ENCODE data around the gene IFITM10.

DNA sequence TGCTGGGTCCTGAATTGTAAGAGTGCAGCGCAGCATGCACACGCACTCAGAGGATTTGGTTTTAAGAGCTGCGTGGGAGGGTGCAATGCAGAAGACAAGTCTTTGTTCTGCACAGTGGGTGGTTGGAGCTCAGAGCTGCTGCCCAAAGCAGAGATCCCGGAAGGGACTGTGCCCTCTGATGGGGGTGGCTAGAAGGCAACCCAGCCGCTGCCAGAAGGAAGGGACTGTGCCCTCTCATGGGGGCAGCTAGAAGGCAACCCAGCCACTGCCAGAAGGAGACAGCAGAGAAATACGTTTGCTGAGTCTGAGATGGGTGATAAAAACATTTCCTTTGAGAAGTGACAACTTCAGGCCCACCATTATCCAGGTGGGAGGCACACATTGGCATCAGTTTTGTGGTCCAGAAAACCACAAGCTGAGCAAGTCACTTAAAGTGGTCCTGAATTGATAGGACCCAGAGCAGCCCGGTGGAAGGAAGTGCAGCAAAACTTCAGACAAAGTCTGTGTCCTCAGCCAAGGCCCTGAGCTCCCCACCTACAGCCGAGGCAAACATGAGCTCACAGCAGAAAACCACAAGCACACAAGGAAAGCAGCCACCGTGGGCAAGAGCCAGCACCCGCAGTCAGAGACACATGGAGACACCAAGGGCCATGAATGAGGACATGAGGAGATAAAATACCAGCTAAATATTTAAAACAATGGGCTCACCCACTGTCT, 49.1 kb downstream of the IFITM10 start:
- TF ChIP-seq FOXM1 (IDR thresholded peaks at IDR 0.05; ENCODE audit: borderline replicate concordance) (no peak), SUZ12 (IDR thresholded peaks at IDR 0.05) (no peak), ELF4 (IDR thresholded peaks at IDR 0.05) (no peak), BHLHE40 (IDR thresholded peaks at IDR 0.05; ENCODE audit: borderline replicate concordance) (no peak), FOXK2 (IDR thresholded peaks at IDR 0.05) (no peak), LEF1 (IDR thresholded peaks at IDR 0.05; ENCODE audit: borderline replicate concordance) (no peak), ZNF384 (IDR thresholded peaks at IDR 0.05) (no peak), SP1 (IDR thresholded peaks at IDR 0.05) (no peak)

Measured in HEK293T (cell line).